HG03139 (cell line): ENCODE measurements around the gene ACOX2.
"Not testable (repeated sequence)": the region's sequence is repeated elsewhere in the genome, so short reads cannot be mapped to it uniquely, and the experiment has no call there.

ENCODE experiments used
- ATAC-seq: cut with Tn5 transposase; IDR thresholded peaks from one replicate; pipeline ENCODE4 v1.9.1; 2021; ENCODE audit not compliant: unreplicated experiment

ACOX2 gene

DNA sequence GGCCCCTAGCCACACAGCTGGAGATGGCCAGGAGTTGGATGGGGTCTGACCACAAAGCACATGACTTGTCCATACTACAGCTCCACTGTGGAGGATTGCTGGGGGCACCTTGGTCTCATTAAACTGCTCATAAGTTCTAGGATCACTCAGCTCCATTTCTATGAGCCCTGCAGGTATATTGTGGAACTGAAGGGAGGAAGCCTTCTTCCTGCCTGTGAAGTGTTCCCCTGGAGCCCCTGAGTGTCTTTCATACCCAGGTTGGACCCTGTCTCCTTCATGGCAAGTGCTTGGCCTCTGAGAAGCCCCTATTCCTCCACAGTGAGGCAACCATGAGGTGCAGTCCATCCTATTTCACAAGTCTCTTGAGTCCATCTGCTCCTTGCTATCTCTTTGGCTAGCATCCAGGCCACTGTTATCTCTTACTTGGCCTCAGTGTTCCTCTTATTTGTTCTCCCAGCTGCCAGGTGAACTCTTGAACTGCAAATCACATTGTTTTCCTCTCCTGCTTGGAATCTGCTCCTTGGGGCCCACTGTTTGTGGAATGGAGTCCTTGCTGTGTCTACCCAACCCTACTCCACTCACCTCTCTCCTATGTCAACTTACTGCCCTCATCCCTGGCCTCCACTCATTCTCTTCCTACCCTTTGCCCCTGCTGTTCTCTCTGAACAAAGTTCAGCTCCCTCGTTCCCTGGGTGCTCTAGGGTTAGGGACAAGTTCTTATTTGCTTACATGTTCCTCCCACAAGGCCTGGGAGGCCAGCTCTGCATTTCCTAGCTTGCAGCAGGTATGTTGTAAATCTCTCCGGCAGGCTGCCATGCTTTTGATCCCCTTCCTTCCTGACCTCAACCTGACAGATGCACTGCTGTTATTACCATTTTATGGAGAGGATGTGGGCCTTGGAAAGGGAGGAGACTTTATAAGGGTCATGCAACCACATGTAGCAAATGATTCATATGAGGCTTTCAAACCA, 1.2 kb downstream of the ACOX2 start:
- ATAC-seq, result no peak

- ATAC-seq, result no peak
These were observed 2.1 kb downstream of the ACOX2 start for GRCh38 chr3:58534592-58535494.

GRCh38 chr3:58532794-58533220, 4.2 kb downstream of the ACOX2 start:
- ATAC-seq, result peak; percentile 86

DNA sequence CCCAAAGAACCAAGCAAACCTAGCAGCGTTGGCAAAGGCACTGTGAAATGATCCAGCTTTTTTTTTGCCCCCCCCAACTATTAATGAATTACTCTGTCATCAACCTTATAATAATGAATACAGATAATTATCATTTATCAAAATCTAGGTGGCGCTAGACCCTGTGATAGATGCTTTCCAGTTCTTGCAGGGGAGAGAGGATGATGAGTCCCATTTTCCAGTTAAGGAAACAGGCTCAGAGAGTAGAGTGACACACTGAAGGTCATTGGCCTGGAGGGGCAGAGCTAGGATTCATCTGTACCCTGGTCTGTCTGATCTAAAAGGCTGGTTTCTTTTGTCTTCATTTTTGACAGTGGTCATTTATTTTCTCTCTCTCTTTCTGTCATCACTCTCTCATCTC, 5.0 kb downstream of the ACOX2 start:
- ATAC-seq, result no peak

- ATAC-seq, result no peak
These were observed 5.4 kb downstream of the ACOX2 start for GRCh38 chr3:58531555-58531954.

DNA sequence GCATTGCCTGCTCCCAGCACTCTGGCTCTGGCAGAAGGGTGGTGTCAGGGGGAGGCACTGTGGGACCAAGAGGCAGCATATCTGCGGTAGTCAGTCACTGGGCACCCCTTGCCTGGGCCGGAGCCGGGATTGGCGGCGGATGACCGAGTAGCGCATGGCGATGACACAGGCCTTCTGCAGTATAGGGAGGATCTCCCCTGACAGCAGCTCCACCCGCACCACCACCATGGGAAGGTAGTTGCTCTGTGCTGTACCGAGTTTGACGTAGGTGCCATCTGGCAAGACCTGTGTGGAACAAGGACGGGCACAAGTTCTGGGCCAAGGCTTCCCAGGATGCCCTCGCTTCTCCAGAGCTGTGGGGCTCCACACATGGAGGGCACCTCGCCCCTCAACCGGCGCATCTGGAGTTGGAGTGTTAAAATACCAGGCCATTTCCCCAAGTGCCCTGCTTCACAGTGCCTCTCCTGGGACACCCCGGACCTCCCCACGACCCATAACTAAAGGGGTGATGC, 6.6 kb downstream of the ACOX2 start:
- no peak for ATAC-seq

GRCh38 chr3:58529516-58530353, 7.3 kb downstream of the ACOX2 start:
- no peak for ATAC-seq

DNA sequence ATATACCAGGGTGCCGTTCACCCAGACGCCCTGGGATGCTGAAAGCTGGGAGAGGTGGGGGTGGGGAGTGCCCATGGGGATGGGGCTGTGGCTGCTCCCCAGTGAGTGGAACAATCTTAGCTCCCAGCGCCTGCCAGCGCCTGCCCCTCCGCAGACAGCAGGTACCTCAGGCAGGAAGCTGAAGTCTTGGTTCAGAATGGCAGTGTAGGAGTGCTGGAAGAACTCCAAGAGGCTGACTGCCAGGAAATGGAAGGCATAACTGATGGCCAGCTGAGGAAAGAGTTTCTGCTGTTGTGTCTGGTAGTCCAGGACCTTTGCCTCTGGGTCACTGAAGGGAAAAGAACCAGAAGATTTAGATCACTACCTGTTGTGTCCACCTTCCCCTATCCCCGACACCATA, 8.4 kb downstream of the ACOX2 start:
- no peak for ATAC-seq

GRCh38 chr3:58527440-58527839, 9.6 kb downstream of the ACOX2 start:
- not testable (repeated sequence) for ATAC-seq

DNA sequence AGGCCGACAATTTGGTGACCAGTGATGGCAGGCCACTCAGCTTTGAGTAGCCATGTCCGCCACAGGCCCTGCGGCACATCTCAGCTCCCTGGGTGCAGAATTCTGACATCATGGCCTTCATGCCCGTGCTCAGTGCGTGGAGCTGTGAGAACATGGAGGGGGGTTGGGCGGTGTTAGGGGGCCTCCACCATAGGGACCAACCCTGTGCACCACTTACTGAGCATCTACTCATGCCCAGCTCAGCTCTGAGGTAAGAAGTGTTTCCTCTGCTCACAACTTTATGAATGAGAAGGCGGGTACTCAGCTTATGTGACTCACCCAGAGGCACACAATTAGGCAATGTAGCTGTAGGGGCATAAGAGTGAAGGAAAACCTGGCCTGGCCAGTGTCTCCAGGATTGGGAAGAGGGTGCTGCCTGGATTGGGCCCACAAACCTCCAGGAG, 10.5 kb downstream of the ACOX2 start:
- ATAC-seq, result no peak

DNA sequence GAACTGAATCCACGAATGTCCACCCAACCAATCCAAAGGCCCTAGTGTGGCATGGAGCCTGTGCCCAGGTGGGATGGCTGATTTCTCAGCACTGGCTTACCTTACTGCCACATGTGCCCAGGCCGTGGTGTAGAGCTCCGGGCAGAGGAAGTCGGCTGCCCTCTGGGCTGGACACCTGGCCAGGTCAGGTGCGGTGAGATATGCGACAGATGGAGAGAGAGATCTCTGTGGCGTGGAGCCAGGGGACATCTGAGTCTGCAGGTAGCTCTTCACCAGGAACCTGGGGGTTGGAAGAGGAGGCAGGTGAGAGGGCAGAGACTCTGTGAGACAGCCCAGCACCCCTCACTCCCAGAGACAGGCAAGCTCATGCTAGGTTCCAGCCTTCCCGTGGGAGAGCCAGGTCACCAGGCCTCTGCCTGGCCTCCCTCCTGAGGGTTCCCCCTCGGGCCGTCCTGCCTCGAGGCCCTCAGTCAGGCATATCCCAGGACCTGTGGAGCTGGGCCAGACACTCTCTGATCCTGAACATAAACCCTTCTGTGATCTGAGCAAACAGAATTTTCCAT, 12.6 kb downstream of the ACOX2 start:
- no peak for ATAC-seq

- ATAC-seq, result no peak
These were observed 14.1 kb downstream of the ACOX2 start for GRCh38 chr3:58522759-58523425.

- no peak for ATAC-seq
These were observed 14.9 kb downstream of the ACOX2 start for GRCh38 chr3:58521917-58522631.

GRCh38 chr3:58521336-58521670, 15.7 kb downstream of the ACOX2 start:
- no peak for ATAC-seq

GRCh38 chr3:58520403-58521335, 16.3 kb downstream of the ACOX2 start:
- no peak for ATAC-seq

DNA sequence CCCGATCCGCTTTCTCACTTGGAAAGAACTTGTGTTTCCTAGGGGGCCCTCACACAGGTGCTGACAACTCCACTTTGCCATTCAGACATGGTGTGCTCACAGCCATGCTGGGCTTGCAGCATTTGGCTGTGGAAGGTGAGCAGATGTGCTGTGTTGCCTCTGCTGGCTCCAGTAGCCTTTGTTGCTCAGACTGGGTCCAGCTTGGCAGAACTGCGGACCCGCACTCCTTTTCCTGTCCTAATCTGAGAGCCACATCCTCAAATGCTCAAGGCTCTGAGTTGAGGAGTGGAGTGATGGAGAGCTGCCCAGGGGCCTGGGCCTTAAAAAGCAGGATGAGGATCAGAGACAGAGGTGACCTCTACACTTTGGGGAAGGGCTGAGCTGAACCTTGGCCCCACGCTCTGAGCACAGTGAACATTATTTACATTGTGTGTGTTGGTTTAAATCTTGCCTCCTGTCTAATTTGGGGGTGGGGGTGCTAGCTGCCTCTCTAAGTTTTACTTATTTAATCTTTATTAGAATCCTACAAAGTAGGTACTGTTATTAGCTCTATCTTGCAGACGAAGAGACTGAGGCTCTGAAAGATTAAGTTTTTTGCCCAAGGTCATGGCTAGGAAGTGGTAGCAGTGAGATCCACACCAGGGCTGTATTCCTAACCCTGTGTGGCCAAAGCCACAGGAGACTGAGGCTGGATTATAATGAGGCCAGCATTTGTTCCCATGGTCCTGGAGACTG, 17.2 kb downstream of the ACOX2 start:
- no peak for ATAC-seq

GRCh38 chr3:58518291-58518789, 18.6 kb downstream of the ACOX2 start:
- ATAC-seq, result no peak
